Gastrocnemius medialis (tissue), 4 donors: ENCODE data around the gene RPS6KL1.

Experiments used
- CTCF ChIP-seq, 5 experiments: fragments of 450-650 bp in 3 of 5; fragments of 200-600 bp in 2 of 5; sonication (generic) in 2 of 5; IDR thresholded peaks in 4 of 5; conservative IDR thresholded peaks in 1 of 5; 1 replicate in 4 of 5; 2 replicates in 1 of 5; pipeline ENCODE4 v1.5.1; 2016 to 2019; ENCODE audit warnings: antibody characterized with exemption in 5 of 5, mild to moderate bottlenecking in 3 of 5, moderate library complexity in 3 of 5
- POLR2A ChIP-seq, 2 donors: fragments of 450-650 bp; IDR thresholded peaks; one replicate each; pipeline ENCODE4 v1.6.1; 2017; ENCODE audit warnings: antibody characterized with exemption in 2 of 2, mild to moderate bottlenecking in 2 of 2, moderate library complexity in 2 of 2

- TF ChIP-seq POLR2A (IDR thresholded peaks at IDR 0.05): no peak
- peak; percentile 76 to 90 (median 85) for TF ChIP-seq CTCF (IDR thresholded peaks at IDR 0.05 in 4 of 5, conservative IDR thresholded peaks at IDR 0.05 in 1 of 5)
Observed at GRCh38 chr14:74860899-74861733, 61.9 kb downstream of the RPS6KL1 start.
